MCF 10A (cell line): ENCODE results near the gene GPR27. TPM values are rescaled to one million over a fixed set of nuclear protein-coding genes. Genes with fewer than 3 reads are reported as not detected.

Experiments used
- BruUV-seq: library from RNA; stranded (reverse); fragments of 400-500 nt; replicated peaks from 2 replicates; lab custom pipeline; 2021; lab: Mats Ljungman, UMichigan
- CTCF ChIA-PET: fragments of 300-600 bp; sonication (Branson Sonifier 250); formaldehyde crosslinking; extraction: SDS; loops from one replicate; lab custom pipeline; 2021; ENCODE audit warnings: antibody characterized with exemption, inconsistent platforms; lab: Yijun Ruan, JAX
- POLR2A ChIA-PET: fragments of 300-600, 350-650 bp; sonication (Branson Sonifier 250); formaldehyde crosslinking; extraction: SDS; loops from one replicate; lab custom pipeline; 2020; ENCODE audit warnings: antibody characterized with exemption, inconsistent platforms; lab: Yijun Ruan, JAX
- DNase-seq: peaks from one replicate; pipeline ENCODE4 v3.0.0-alpha.2; 2018; ENCODE audit not compliant: unreplicated experiment
- H3K27ac Mint-ChIP-seq: one replicate; pipeline ENCODE4 v1.8.0; 2022; ENCODE audit warnings: mild to moderate bottlenecking, low read depth, mixed read lengths; ENCODE audit not compliant: unreplicated experiment
- H3K27me3 Mint-ChIP-seq: one replicate; pipeline ENCODE4 v1.8.0; 2022; ENCODE audit warnings: mixed read lengths; ENCODE audit not compliant: insufficient read depth, unreplicated experiment
- H3K36me3 Mint-ChIP-seq: one replicate; pipeline ENCODE4 v1.8.0; 2022; ENCODE audit warnings: mild to moderate bottlenecking, moderate library complexity, mixed read lengths; ENCODE audit not compliant: insufficient read depth, unreplicated experiment
- H3K4me1 Mint-ChIP-seq: one replicate; pipeline ENCODE4 v1.8.0; 2022; ENCODE audit warnings: mixed read lengths; ENCODE audit not compliant: insufficient read depth, unreplicated experiment
- H3K4me3 Mint-ChIP-seq: one replicate; pipeline ENCODE4 v1.8.0; 2022; ENCODE audit warnings: mild to moderate bottlenecking, moderate library complexity, mixed read lengths; ENCODE audit not compliant: unreplicated experiment
- H3K9me3 Mint-ChIP-seq: one replicate; pipeline ENCODE4 v1.8.0; 2022; ENCODE audit warnings: mixed read lengths; ENCODE audit not compliant: unreplicated experiment
- CTCF ChIP-seq: fragments of 200-600 bp; IDR thresholded peaks from one replicate; pipeline ENCODE4 v1.8.0; 2022; ENCODE audit warnings: antibody characterized with exemption, mild to moderate bottlenecking; ENCODE audit not compliant: unreplicated experiment
- intact Hi-C: fragments of 100-400 bp; cut with micrococcal nuclease; formaldehyde crosslinking; loops from 2 replicates; pipeline ENCODE4 v1.14.1; 2022
- total RNA-seq: library from RNA; stranded (reverse); gene quantifications from 2 replicates; pipeline ENCODE4 v1.2.3, GENCODE V29; 2022

Gene GPR27
- total RNA-seq, 1 experiment from 2014 or later, result 4.4 TPM

GRCh38 chr3:71803248-71803647, 49.6 kb downstream of the GPR27 start:
- H3K4me1 Mint-ChIP-seq, result no peaks in the 10 kb centered on the region
- POLR2A ChIA-PET, result no interaction called here
- intact Hi-C loops, result no loop called here
- no peak overlapping the region for H3K4me3 Mint-ChIP-seq
- H3K27me3 Mint-ChIP-seq, result peaks cover 55% of the 10 kb centered on the region
- no TSS peak for BruUV-seq
- CTCF ChIA-PET, result interaction anchor here (1.0 to 1.1 kb wide), 2 partner anchors 10 to 92 kb away, joined by 3 to 4 read pairs; no protein-coding TSS in a partner anchor
- no peak overlapping the region for H3K27ac Mint-ChIP-seq
- no peaks in the 10 kb centered on the region for H3K9me3 Mint-ChIP-seq
- TF ChIP-seq CTCF, result no peak
- no peak for DNase-seq
- H3K36me3 Mint-ChIP-seq, result no peaks in the 10 kb centered on the region

- intact Hi-C loops, result no loop called here
- DNase-seq, result no peak
- Mint-ChIP-seq H3K9me3 (no peaks in the 10 kb centered on the region), H3K27me3 (peaks cover 35% of the 10 kb centered on the region), H3K27ac (no peak overlapping the region), H3K4me3 (no peak overlapping the region), H3K36me3 (no peaks in the 10 kb centered on the region), H3K4me1 (no peaks in the 10 kb centered on the region)
- no TSS peak for BruUV-seq
- ChIA-PET CTCF (no interaction called here), POLR2A (no interaction called here)
- TF ChIP-seq CTCF, result no peak
Measured at GRCh38 chr3:71805199-71805598, 51.5 kb downstream of the GPR27 start.

- H3K4me3 Mint-ChIP-seq, result no peak overlapping the region
- intact Hi-C loops, result no loop called here
- no peak overlapping the region for H3K27ac Mint-ChIP-seq
- CTCF ChIA-PET, result no interaction called here
- H3K9me3 Mint-ChIP-seq, result no peaks in the 10 kb centered on the region
- POLR2A ChIA-PET, result no interaction called here
- peaks cover 30% of the 10 kb centered on the region for H3K27me3 Mint-ChIP-seq
- no peaks in the 10 kb centered on the region for H3K36me3 Mint-ChIP-seq
- TF ChIP-seq CTCF, result no peak
- no TSS peak for BruUV-seq
- no peaks in the 10 kb centered on the region for H3K4me1 Mint-ChIP-seq
- no peak for DNase-seq
Measured at GRCh38 chr3:71805691-71806090, 52.0 kb downstream of the GPR27 start.

Other genes with a start within 250 kb of the GPR27 start
- gene FOXP1, start 170.1 kb upstream of the GPR27 start, total RNA-seq, result 49.0 and 51.1 TPM in 2 replicates
- 4.3 and 7.6 TPM in 2 replicates for gene EIF4E3, start 28.5 kb upstream of the GPR27 start, total RNA-seq
- not detected in 2 replicates for gene PROK2, start 31.3 kb downstream of the GPR27 start, total RNA-seq